A549 (cell line): ENCODE data around the gene ALX3. TPM values are rescaled to one million over a fixed set of nuclear protein-coding genes. Genes with fewer than 3 reads are reported as not detected.
"Not testable (repeated sequence)": the region's sequence is repeated elsewhere in the genome, so short reads cannot be mapped to it uniquely, and the experiment has no call there.

ENCODE experiments used
- ATAC-seq, 2 experiments: fragments of 200-7000 bp in 1 of 2; fragments of >200 bp in 1 of 2; cut with Nextera tagmentation in 1 of 2; cut with Tn5 transposase in 1 of 2; 3 replicates each; pipeline versions ENCODE4 v1.8.0 to v1.9.1; 2018 to 2020; ENCODE audit warnings: mild to moderate bottlenecking in 1 of 2, moderate library complexity in 1 of 2
- CTCF ChIA-PET: fragments of 300-600 bp; sonication (Branson Sonifier 250); formaldehyde crosslinking; extraction: SDS; loops from one replicate; lab custom pipeline; 2021; ENCODE audit warnings: antibody characterized with exemption, inconsistent platforms; lab: Yijun Ruan, JAX
- POLR2A ChIA-PET: fragments of 350-600 bp; formaldehyde crosslinking; extraction: SDS; loops from one replicate; lab custom pipeline; 2021; ENCODE audit warnings: antibody characterized with exemption, inconsistent platforms; lab: Yijun Ruan, JAX
- DNase-seq, 2 experiments: peaks; one replicate each; pipeline versions ENCODE4 v3.0.0 to v3.0.0-alpha.2; 2011 to 2016; ENCODE audit warnings: low read depth in 1 of 2, low spot score in 1 of 2
- FAIRE-seq: peaks from 2 replicates; lab custom pipeline; 2011; peaks lifted over from hg19 to GRCh38; lab: Jason Lieb, UNC
- H3K27ac ChIP-seq, 2 experiments: fragments of >200 bp; sonication (Bioruptor Twin); formaldehyde crosslinking; 3 replicates each; pipeline ENCODE4 v1.5.1; 2016 to 2017
- H3K4me1 ChIP-seq: fragments of >200 bp; sonication (Bioruptor Twin); formaldehyde crosslinking; 3 replicates; pipeline ENCODE4 v1.6.1; 2016
- H3K4me2 ChIP-seq: fragments of >200 bp; sonication (Bioruptor Twin); formaldehyde crosslinking; 3 replicates; pipeline ENCODE4 v1.6.1; 2016
- H3K4me3 ChIP-seq: fragments of >200 bp; sonication (Bioruptor Twin); formaldehyde crosslinking; 3 replicates; pipeline ENCODE4 v1.5.1; 2016
- H3K9me3 ChIP-seq: fragments of >200 bp; sonication (Bioruptor Twin); formaldehyde crosslinking; 3 replicates; pipeline ENCODE4 v1.6.1; 2016
- CBX8 ChIP-seq: fragments of 200-600 bp; sonication (generic); IDR thresholded peaks from 2 replicates; pipeline ENCODE4 v1.6.1; 2016
- CEBPB ChIP-seq, 2 experiments: fragments of >200 bp in 1 of 2; sonication (Bioruptor Twin) in 1 of 2; formaldehyde crosslinking in 1 of 2; IDR thresholded peaks; 2 replicates each; pipeline ENCODE4 v1.6.1; 2012 to 2016
- CHD2 ChIP-seq: fragments of 150-350 bp; IDR thresholded peaks from 2 replicates; pipeline ENCODE4 v1.6.1; 2014; ENCODE audit warnings: low read length; ENCODE audit not compliant: partially characterized antibody
- EHF ChIP-seq: fragments of 250-450 bp; sonication (Bioruptor Pico); IDR thresholded peaks from 2 replicates; pipeline ENCODE4 v1.5.0; 2020; ENCODE audit warnings: mild to moderate bottlenecking
- EHMT2 ChIP-seq: fragments of 200-600 bp; sonication (generic); IDR thresholded peaks from 2 replicates; pipeline ENCODE4 v1.6.1; 2016; ENCODE audit warnings: antibody characterized with exemption, low read depth, mild to moderate bottlenecking, moderate library complexity
- FOSB ChIP-seq: fragments of 250-450 bp; sonication (Bioruptor Pico); IDR thresholded peaks from 2 replicates; pipeline ENCODE4 v1.5.0; 2020; ENCODE audit warnings: mild to moderate bottlenecking, moderate library complexity
- FOXS1 ChIP-seq: fragments of 250-450 bp; sonication (Bioruptor Pico); IDR thresholded peaks from 2 replicates; pipeline ENCODE4 v1.5.0; 2020; ENCODE audit warnings: mild to moderate bottlenecking, moderate library complexity
- GATA3 ChIP-seq: IDR thresholded peaks from 2 replicates; pipeline ENCODE4 v1.6.1; 2012; ENCODE audit warnings: borderline replicate concordance
- HOXA7 ChIP-seq: fragments of 250-450 bp; sonication (Bioruptor Pico); IDR thresholded peaks from 2 replicates; pipeline ENCODE4 v1.5.0; 2020; ENCODE audit warnings: mild to moderate bottlenecking, moderate library complexity
- JUNB ChIP-seq: fragments of >200 bp; sonication (Bioruptor Twin); formaldehyde crosslinking; IDR thresholded peaks from 2 replicates; pipeline ENCODE4 v1.6.1; 2016
- KDM1A ChIP-seq: fragments of 200-600 bp; sonication (generic); IDR thresholded peaks from 2 replicates; pipeline ENCODE4 v1.6.1; 2016; ENCODE audit warnings: low read depth, mild to moderate bottlenecking
- KDM5A ChIP-seq: fragments of 200-600 bp; sonication (generic); IDR thresholded peaks from 2 replicates; pipeline ENCODE4 v1.6.1; 2016; ENCODE audit warnings: antibody characterized with exemption, mild to moderate bottlenecking
- NFE2L2 ChIP-seq: fragments of 150-350 bp; conservative IDR thresholded peaks from 2 replicates; pipeline ENCODE4 v1.6.1; 2014; ENCODE audit warnings: low read length
- NR3C1 ChIP-seq: fragments of >200 bp; sonication (Bioruptor Twin); formaldehyde crosslinking; IDR thresholded peaks from 3 replicates; pipeline ENCODE4 v1.6.1; 2017
- RAD21 ChIP-seq, 2 experiments: fragments of >200 bp in 1 of 2; sonication (Bioruptor Twin) in 1 of 2; formaldehyde crosslinking in 1 of 2; IDR thresholded peaks in 1 of 2; conservative IDR thresholded peaks in 1 of 2; 2 replicates in 1 of 2; 3 replicates in 1 of 2; pipeline ENCODE4 v1.6.1; 2012 to 2018; ENCODE audit warnings: inconsistent platforms in 1 of 2
- SREBF2 ChIP-seq: fragments of 450-650 bp; IDR thresholded peaks from 2 replicates; pipeline ENCODE4 v1.6.1; 2014; ENCODE audit warnings: mild to moderate bottlenecking, moderate library complexity
- WGBS: methylation state at CpG from one replicate; pipeline ENCODE4 v1.1.6; 2017; ENCODE audit errors: missing lambda C conversion rate; 5-methylcytosine and 5-hydroxymethylcytosine counted together
- polyA plus RNA-seq, 4 experiments: library from polyadenylated mRNA; depleted of rRNA in 3 of 4; stranded (reverse); fragments of >200 nt; fragmentation: RNase III in 1 of 4; extraction: RNeasy Plus Mini Kit Qiagen cat#74134 plus additional on column Dnase treatment in 1 of 4; gene quantifications; 2 replicates in 3 of 4; 3 replicates in 1 of 4; pipeline ENCODE4 v1.2.3, GENCODE V29; 2011 to 2017
- TF ChIP-seq, protein P1 (sequence below): fragments of 250-450 bp; sonication (Bioruptor Pico); IDR thresholded peaks from 2 replicates; pipeline ENCODE4 v1.5.0; 2020; ENCODE audit warnings: low read depth, mild to moderate bottlenecking, moderate library complexity
- TF ChIP-seq, protein P2 (sequence below): fragments of 250-450 bp; sonication (Bioruptor Pico); IDR thresholded peaks from 2 replicates; pipeline ENCODE4 v1.5.0; 2021; ENCODE audit warnings: mild to moderate bottlenecking, moderate library complexity, borderline replicate concordance
- TF ChIP-seq, protein P3 (sequence below): fragments of >200 bp; sonication (Bioruptor Twin); formaldehyde crosslinking; IDR thresholded peaks from 3 replicates; pipeline ENCODE4 v1.5.1; 2016
- TF ChIP-seq, protein P4 (sequence below): fragments of >200 bp; sonication (Bioruptor Twin); formaldehyde crosslinking; IDR thresholded peaks from 3 replicates; pipeline ENCODE4 v1.6.1; 2016

The ALX3 gene
- polyA plus RNA-seq, 2 of the 4 experiments (the other 2 are of a cell fraction) = not detected

DNA sequence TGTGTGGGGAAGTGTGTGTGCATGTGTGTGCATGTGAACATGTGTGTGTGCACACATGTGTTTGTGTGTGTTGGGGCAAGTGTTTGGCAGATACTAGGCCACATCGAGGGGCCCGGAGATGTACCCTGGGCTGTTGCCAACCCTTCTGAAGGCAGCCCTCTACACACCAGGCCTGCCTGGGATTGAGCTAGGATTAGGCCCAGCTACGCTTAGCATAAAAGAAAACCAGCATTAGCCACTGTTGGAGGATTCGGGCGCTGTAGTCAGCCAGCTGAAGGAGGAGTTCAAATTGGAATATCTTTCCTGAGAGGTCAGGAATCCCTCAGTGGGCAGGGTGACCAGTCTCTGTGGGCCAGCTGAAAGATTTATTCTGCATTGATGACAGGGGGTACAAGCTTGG, 10.6 kb upstream of the ALX3 start:
- Histone ChIP-seq H3K27ac (no peak overlapping the region), H3K9me3 (no peaks in the 10 kb centered on the region)
- POLR2A ChIA-PET = no interaction called here
- DNase-seq (no peak), FAIRE-seq (no peak)
- no peak for TF ChIP-seq FOSB (CRISPR knock-in tag)
- TF ChIP-seq, protein P1, sequence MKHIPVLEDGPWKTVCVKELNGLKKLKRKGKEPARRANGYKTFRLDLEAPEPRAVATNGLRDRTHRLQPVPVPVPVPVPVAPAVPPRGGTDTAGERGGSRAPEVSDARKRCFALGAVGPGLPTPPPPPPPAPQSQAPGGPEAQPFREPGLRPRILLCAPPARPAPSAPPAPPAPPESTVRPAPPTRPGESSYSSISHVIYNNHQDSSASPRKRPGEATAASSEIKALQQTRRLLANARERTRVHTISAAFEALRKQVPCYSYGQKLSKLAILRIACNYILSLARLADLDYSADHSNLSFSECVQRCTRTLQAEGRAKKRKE (CRISPR knock-in tag) = no peak
- TF ChIP-seq GATA3 = no peak
- TF ChIP-seq NFE2L2 = no peak
- TF ChIP-seq, protein P2, sequence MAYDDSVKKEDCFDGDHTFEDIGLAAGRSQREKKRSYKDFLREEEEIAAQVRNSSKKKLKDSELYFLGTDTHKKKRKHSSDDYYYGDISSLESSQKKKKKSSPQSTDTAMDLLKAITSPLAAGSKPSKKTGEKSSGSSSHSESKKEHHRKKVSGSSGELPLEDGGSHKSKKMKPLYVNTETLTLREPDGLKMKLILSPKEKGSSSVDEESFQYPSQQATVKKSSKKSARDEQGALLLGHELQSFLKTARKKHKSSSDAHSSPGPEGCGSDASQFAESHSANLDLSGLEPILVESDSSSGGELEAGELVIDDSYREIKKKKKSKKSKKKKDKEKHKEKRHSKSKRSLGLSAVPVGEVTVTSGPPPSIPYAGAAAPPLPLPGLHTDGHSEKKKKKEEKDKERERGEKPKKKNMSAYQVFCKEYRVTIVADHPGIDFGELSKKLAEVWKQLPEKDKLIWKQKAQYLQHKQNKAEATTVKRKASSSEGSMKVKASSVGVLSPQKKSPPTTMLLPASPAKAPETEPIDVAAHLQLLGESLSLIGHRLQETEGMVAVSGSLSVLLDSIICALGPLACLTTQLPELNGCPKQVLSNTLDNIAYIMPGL (CRISPR knock-in tag) = no peak
- TF ChIP-seq, all 56 proteins: peak for 0
- H3K4me2 ChIP-seq = no peak overlapping the region
- WGBS = 93% methylated on average over 3 of the region's 5 CpGs
- H3K4me1 ChIP-seq = no peaks in the 10 kb centered on the region
- no peak for ATAC-seq
- CTCF ChIA-PET = interaction anchor here (0.7 to 2.6 kb wide), 4 partner anchors 21 to 380 kb away, joined by 3 to 14 read pairs (median 6); no protein-coding TSS in a partner anchor
- no peak overlapping the region for H3K4me3 ChIP-seq

DNA sequence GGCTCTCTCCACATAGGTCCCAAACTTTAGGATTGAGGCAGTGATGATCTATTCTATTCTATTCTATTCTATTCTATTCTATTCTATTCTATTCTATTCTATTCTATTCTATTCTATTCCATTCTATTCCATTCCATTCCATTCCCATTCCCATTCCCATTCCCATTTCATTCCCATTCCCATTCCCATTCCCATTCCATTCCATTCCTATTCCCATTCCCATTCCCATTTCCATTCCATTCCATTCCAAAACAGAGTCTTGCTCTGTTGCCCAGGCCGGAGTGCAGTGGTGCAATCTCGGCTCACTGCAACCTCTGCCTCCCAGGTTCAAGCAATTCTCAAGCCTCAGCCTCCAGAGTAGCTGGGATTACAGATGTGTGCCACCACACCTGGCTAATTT, 9.5 kb upstream of the ALX3 start:
- H3K4me2 ChIP-seq, H3K4me1 ChIP-seq, DNase-seq, FAIRE-seq, ATAC-seq, H3K9me3 ChIP-seq, POLR2A ChIA-PET, H3K27ac ChIP-seq, H3K4me3 ChIP-seq: not testable (repeated sequence)
- WGBS = 78% methylated on average over 2 of the region's 2 CpGs
- CTCF ChIA-PET = interaction anchor here (2.0 to 2.4 kb wide), 2 partner anchors 20 to 26 kb away, joined by 7 to 8 read pairs; no protein-coding TSS in a partner anchor

- FAIRE-seq (no peak), ATAC-seq (no peak)
- WGBS = 53% methylated on average over 2 of the region's 3 CpGs
- POLR2A ChIA-PET = no interaction called here
- Histone ChIP-seq H3K4me2 (no peak overlapping the region), H3K27ac (no peak overlapping the region), H3K4me1 (no peaks in the 10 kb centered on the region)
- TF ChIP-seq GATA3 (no peak), FOXS1 (CRISPR knock-in tag) (no peak), JUNB (no peak), CEBPB (IDR thresholded peaks at IDR 0.05) (no peak), CHD2 (no peak), KDM1A (no peak), EHMT2 (no peak), KDM5A (no peak), NR3C1 (no peak), EHF (CRISPR knock-in tag) (no peak), SREBF2 (no peak), HOXA7 (CRISPR knock-in tag) (no peak), CBX8 (no peak), RAD21 (conservative IDR thresholded peaks at IDR 0.05 in 1 of 2, IDR thresholded peaks at IDR 0.05 in 1 of 2) (no peak)
- TF ChIP-seq, protein P3, sequence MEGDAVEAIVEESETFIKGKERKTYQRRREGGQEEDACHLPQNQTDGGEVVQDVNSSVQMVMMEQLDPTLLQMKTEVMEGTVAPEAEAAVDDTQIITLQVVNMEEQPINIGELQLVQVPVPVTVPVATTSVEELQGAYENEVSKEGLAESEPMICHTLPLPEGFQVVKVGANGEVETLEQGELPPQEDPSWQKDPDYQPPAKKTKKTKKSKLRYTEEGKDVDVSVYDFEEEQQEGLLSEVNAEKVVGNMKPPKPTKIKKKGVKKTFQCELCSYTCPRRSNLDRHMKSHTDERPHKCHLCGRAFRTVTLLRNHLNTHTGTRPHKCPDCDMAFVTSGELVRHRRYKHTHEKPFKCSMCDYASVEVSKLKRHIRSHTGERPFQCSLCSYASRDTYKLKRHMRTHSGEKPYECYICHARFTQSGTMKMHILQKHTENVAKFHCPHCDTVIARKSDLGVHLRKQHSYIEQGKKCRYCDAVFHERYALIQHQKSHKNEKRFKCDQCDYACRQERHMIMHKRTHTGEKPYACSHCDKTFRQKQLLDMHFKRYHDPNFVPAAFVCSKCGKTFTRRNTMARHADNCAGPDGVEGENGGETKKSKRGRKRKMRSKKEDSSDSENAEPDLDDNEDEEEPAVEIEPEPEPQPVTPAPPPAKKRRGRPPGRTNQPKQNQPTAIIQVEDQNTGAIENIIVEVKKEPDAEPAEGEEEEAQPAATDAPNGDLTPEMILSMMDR = no peak
- TF ChIP-seq, protein P1 (CRISPR knock-in tag) = no peak
- TF ChIP-seq, protein P4, sequence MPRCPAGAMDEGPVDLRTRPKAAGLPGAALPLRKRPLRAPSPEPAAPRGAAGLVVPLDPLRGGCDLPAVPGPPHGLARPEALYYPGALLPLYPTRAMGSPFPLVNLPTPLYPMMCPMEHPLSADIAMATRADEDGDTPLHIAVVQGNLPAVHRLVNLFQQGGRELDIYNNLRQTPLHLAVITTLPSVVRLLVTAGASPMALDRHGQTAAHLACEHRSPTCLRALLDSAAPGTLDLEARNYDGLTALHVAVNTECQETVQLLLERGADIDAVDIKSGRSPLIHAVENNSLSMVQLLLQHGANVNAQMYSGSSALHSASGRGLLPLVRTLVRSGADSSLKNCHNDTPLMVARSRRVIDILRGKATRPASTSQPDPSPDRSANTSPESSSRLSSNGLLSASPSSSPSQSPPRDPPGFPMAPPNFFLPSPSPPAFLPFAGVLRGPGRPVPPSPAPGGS = no peak
- TF ChIP-seq, all 56 proteins: peak for 0
- no peaks in the 10 kb centered on the region for H3K9me3 ChIP-seq
- no peak overlapping the region for H3K4me3 ChIP-seq
- CTCF ChIA-PET = interaction anchor here (1.4 to 4.5 kb wide), 5 partner anchors 11 to 25 kb away, joined by 3 to 22 read pairs (median 10); no protein-coding TSS in a partner anchor
- DNase-seq = no peak
Measured at GRCh38 chr1:110076789-110077500, 6.5 kb upstream of the ALX3 start.
